NCI-H226 (cell line): ENCODE results near the gene DAP3.
"Not testable (repeated sequence)": the region's sequence is repeated elsewhere in the genome, so short reads cannot be mapped to it uniquely, and the experiment has no call there.

Experiments
- DNase-seq: peaks from one replicate; pipeline ENCODE4 v3.0.0-alpha.2; 2015

The DAP3 gene

GRCh38 chr1:155687705-155688323 is 1.1 kb upstream of the DAP3 start:
- not testable (repeated sequence) for DNase-seq

- peak; percentile 80 for DNase-seq
Measured at GRCh38 chr1:155688324-155689080, 389 bp upstream of the DAP3 start, which contains the start of gene YY1AP1. Gene YY1AP1, minus strand, starts transcription at chr1:155688774. Its CDS starts 8,338 bp downstream, at chr1:155680436.

GRCh38 chr1:155691992-155692528 is 3.2 kb downstream of the DAP3 start:
- no peak for DNase-seq

- DNase-seq, result no peak
Measured at GRCh38 chr1:155694167-155694566, 5.3 kb downstream of the DAP3 start.

- no peak for DNase-seq
Measured at GRCh38 chr1:155695072-155695471, 6.2 kb downstream of the DAP3 start.

- no peak for DNase-seq
Measured at GRCh38 chr1:155695608-155696007, 6.7 kb downstream of the DAP3 start.

GRCh38 chr1:155696524-155696923 is 7.6 kb downstream of the DAP3 start:
- no peak for DNase-seq

GRCh38 chr1:155697046-155697445 is 8.2 kb downstream of the DAP3 start:
- DNase-seq, result no peak

- not testable (repeated sequence) for DNase-seq
Measured at GRCh38 chr1:155697616-155698015, 8.7 kb downstream of the DAP3 start.

- DNase-seq, result peak; percentile 28
Measured at GRCh38 chr1:155698382-155699038, 9.6 kb downstream of the DAP3 start.

- DNase-seq, result not testable (repeated sequence)
Measured at GRCh38 chr1:155699062-155699461, 10.2 kb downstream of the DAP3 start.

GRCh38 chr1:155701675-155702074 is 12.8 kb downstream of the DAP3 start:
- not testable (repeated sequence) for DNase-seq

GRCh38 chr1:155703216-155703615 is 14.3 kb downstream of the DAP3 start:
- DNase-seq, result no peak

GRCh38 chr1:155704414-155704813 is 15.5 kb downstream of the DAP3 start:
- DNase-seq, result not testable (repeated sequence)

- DNase-seq, result peak; percentile 72
Measured at GRCh38 chr1:155706139-155706538, 17.2 kb downstream of the DAP3 start.

- DNase-seq, result no peak
Measured at GRCh38 chr1:155709391-155709790, 20.5 kb downstream of the DAP3 start.

- DNase-seq, result not testable (repeated sequence)
Measured at GRCh38 chr1:155711457-155711856, 22.6 kb downstream of the DAP3 start.

- DNase-seq, result not testable (repeated sequence)
Measured at GRCh38 chr1:155712636-155713035, 23.7 kb downstream of the DAP3 start.

GRCh38 chr1:155713075-155713474 is 24.2 kb downstream of the DAP3 start:
- DNase-seq, result no peak

GRCh38 chr1:155715056-155715455 is 26.2 kb downstream of the DAP3 start:
- DNase-seq, result not testable (repeated sequence)

- DNase-seq, result no peak
Measured at GRCh38 chr1:155715777-155716176, 26.9 kb downstream of the DAP3 start.

- DNase-seq, result no peak
Measured at GRCh38 chr1:155717041-155717440, 28.1 kb downstream of the DAP3 start.

GRCh38 chr1:155718524-155719115 is 29.7 kb downstream of the DAP3 start:
- DNase-seq, result not testable (repeated sequence)
